Stimulated activated memory B cell treated with anti-CD40 and anti-IgM and Interleukin-4, amounts not matched to agents 10 μg/mL and 1 μg/mL and 100 μg/mL, for 72 hours (primary cell): ENCODE measurements around the gene CD300LD.
A peak's percentile ranks its signal among the peaks of the same experiment; 100 is the strongest.
"Not testable (repeated sequence)": the region's sequence is repeated elsewhere in the genome, so short reads cannot be mapped to it uniquely, and the experiment has no call there.

Experiments used
- ATAC-seq: fragments of 150-1000 bp; cut with Tn5 transposase; 2 replicates; pipeline ENCODE4 v1.10.0; 2021
- H3K27ac Mint-ChIP-seq: one replicate; pipeline ENCODE4 v1.8.0; 2022; ENCODE audit warnings: mild to moderate bottlenecking, mixed read lengths
- H3K27me3 Mint-ChIP-seq: one replicate; pipeline ENCODE4 v1.8.0; 2022; ENCODE audit warnings: mixed read lengths
- H3K36me3 Mint-ChIP-seq: one replicate; pipeline ENCODE4 v1.8.0; 2022; ENCODE audit warnings: mixed read lengths
- H3K4me1 Mint-ChIP-seq: one replicate; pipeline ENCODE4 v1.8.0; 2022; ENCODE audit warnings: mixed read lengths
- H3K4me3 Mint-ChIP-seq: one replicate; pipeline ENCODE4 v1.8.0; 2022; ENCODE audit warnings: mild to moderate bottlenecking, moderate library complexity, mixed read lengths
- H3K9me3 Mint-ChIP-seq: one replicate; pipeline ENCODE4 v1.8.0; 2022; ENCODE audit warnings: mixed read lengths

Gene CD300LD

DNA sequence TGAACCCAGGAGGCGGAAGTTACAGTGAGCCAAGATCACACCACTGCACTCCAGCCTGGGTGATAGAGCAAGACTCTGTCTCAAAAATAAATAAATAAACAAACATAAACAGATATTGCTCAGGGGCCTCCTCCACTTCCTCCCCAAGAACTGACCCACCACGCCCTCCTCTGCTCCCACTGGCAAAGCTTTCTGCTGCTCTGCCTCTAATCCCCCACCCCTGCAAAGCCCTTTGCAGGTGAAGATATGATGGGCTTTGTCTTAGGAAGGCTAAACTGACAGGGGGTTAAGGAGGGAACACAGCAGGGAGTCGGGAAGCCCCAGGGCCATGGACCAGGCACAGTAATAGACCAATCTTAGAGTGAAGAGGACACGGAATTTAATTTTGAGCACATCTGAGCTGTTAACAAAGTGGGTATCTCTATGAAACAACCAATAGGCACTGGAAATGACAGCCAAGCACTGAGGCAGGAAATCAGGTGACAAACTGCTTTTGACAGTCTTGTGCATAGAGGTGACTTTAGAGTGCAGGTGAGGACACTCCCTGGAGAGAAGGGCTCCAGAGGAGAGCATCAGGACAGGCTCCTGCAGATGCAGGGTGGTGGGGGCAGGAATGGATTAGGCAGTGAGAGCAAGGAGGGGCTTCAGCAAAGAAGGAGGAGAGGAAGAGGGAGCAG is 6.4 kb upstream of the CD300LD start:
- ATAC-seq, result no peak
- peaks cover 41% of the 10 kb centered on the region for H3K4me1 Mint-ChIP-seq

GRCh38 chr17:74597069-74597790 is 5.1 kb upstream of the CD300LD start:
- Mint-ChIP-seq H3K27ac (no peak overlapping the region), H3K27me3 (peaks cover 20% of the 10 kb centered on the region), H3K4me1 (peaks cover 40% of the 10 kb centered on the region), H3K9me3 (no peaks in the 10 kb centered on the region), H3K4me3 (no peak overlapping the region), H3K36me3 (no peaks in the 10 kb centered on the region)
- no peak for ATAC-seq

More for the DNA sequence above, 6.4 kb upstream of the CD300LD start:
- H3K9me3 Mint-ChIP-seq, result no peaks in the 10 kb centered on the region
- H3K36me3 Mint-ChIP-seq, result no peaks in the 10 kb centered on the region
- H3K4me3 Mint-ChIP-seq, result no peak overlapping the region
- H3K27me3 Mint-ChIP-seq, result peaks cover 20% of the 10 kb centered on the region
- H3K27ac Mint-ChIP-seq, result peak overlapping the region; percentile 38

- ATAC-seq, result no peak
- Mint-ChIP-seq H3K4me3 (no peak overlapping the region), H3K27me3 (peaks cover 11% of the 10 kb centered on the region), H3K9me3 (no peaks in the 10 kb centered on the region), H3K36me3 (no peaks in the 10 kb centered on the region), H3K4me1 (peaks cover 36% of the 10 kb centered on the region), H3K27ac (no peak overlapping the region)
These were observed 3.1 kb upstream of the CD300LD start for GRCh38 chr17:74595037-74595750.

- no peak overlapping the region for H3K27ac Mint-ChIP-seq
- peaks cover 16% of the 10 kb centered on the region for H3K4me1 Mint-ChIP-seq
- no peaks in the 10 kb centered on the region for H3K27me3 Mint-ChIP-seq
- no peak for ATAC-seq
- H3K9me3 Mint-ChIP-seq, result no peaks in the 10 kb centered on the region
- no peaks in the 10 kb centered on the region for H3K36me3 Mint-ChIP-seq
- H3K4me3 Mint-ChIP-seq, result no peak overlapping the region
These were observed 580 bp downstream of the CD300LD start for GRCh38 chr17:74591503-74591902.

GRCh38 chr17:74585711-74586110 is 6.4 kb downstream of the CD300LD start:
- Mint-ChIP-seq H3K27ac (no peak overlapping the region), H3K4me3 (no peak overlapping the region), H3K4me1 (no peaks in the 10 kb centered on the region), H3K9me3 (peaks cover 3% of the 10 kb centered on the region), H3K36me3 (no peaks in the 10 kb centered on the region), H3K27me3 (peaks cover 23% of the 10 kb centered on the region)
- no peak for ATAC-seq

GRCh38 chr17:74584292-74585060 is 7.6 kb downstream of the CD300LD start:
- Mint-ChIP-seq H3K27me3 (peaks cover 29% of the 10 kb centered on the region), H3K27ac (no peak overlapping the region), H3K4me1 (peaks cover 1% of the 10 kb centered on the region), H3K4me3 (no peak overlapping the region), H3K9me3 (peaks cover 3% of the 10 kb centered on the region), H3K36me3 (no peaks in the 10 kb centered on the region)
- ATAC-seq, result no peak

DNA sequence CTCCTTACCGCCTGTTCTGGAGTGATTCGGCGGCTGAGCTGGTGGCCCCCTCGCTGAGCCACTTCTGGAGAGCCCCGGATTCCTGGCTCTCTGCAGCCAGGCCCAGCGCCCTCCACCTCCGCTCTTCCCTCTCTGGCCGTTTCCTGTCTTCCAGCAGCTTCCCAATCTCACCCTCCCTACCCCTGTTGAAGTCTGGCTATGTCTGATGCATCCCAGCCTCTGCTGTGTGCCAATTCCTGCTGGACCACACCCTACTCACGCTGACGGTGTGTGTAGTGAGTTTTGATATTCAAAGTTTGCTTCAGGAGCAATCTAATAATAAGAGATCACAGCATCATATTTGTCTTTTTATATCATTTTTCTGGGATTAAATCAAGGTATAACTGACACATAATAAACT is 9.4 kb downstream of the CD300LD start:
- H3K27ac Mint-ChIP-seq, result no peak overlapping the region
- no peaks in the 10 kb centered on the region for H3K36me3 Mint-ChIP-seq
- peaks cover 41% of the 10 kb centered on the region for H3K27me3 Mint-ChIP-seq
- peaks cover 3% of the 10 kb centered on the region for H3K9me3 Mint-ChIP-seq
- no peak for ATAC-seq
- peaks cover 4% of the 10 kb centered on the region for H3K4me1 Mint-ChIP-seq
- H3K4me3 Mint-ChIP-seq, result no peak overlapping the region

DNA sequence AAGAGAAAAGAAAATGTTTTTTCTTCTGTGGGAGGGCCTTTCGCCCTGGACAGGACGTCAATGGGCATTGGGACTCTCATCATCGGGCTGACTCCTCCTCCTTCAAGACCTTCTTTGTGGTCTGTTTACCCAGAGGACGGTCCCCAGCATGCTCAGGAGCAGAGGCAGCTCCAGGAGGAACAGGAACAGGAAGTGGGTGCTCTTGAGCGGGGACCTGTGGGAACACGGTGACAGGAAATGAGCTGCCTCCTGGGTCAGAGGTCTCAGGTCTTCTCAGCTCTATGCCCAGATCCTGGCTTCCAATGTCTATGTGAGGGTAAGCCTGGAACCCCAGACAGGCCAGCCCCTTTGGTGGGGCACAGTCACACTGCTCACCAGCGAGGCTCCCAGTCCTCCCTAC is 12.2 kb downstream of the CD300LD start:
- Mint-ChIP-seq H3K4me3 (no peak overlapping the region), H3K4me1 (peaks cover 10% of the 10 kb centered on the region)

DNA sequence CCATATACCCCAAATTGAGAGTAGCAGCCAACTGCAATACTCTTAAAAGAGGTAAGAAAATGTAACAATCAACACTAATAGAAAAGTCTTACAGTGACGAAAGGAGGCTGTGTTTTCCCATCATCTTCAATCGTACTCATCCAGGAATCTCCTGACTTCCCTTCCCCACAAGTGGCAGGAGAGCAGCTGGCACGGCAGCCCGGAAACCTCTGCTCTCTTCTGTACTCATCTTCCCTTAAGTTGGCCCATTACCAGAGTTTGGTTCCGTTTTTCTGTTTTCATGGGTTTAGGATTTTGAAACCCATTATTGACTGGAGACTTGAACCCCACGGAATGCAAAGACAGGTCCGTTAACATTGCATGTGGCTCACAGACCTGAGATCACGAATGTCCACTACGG is 13.1 kb downstream of the CD300LD start:
- H3K4me1 Mint-ChIP-seq, result peaks cover 10% of the 10 kb centered on the region
- H3K27ac Mint-ChIP-seq, result no peak overlapping the region
- H3K9me3 Mint-ChIP-seq, result no peaks in the 10 kb centered on the region
- ATAC-seq, result no peak
- no peak overlapping the region for H3K4me3 Mint-ChIP-seq
- H3K27me3 Mint-ChIP-seq, result peaks cover 48% of the 10 kb centered on the region
- no peaks in the 10 kb centered on the region for H3K36me3 Mint-ChIP-seq

More for the DNA sequence above, 12.2 kb downstream of the CD300LD start:
- H3K36me3 Mint-ChIP-seq, result no peaks in the 10 kb centered on the region
- H3K27ac Mint-ChIP-seq, result no peak overlapping the region
- peaks cover 48% of the 10 kb centered on the region for H3K27me3 Mint-ChIP-seq
- peaks cover 3% of the 10 kb centered on the region for H3K9me3 Mint-ChIP-seq
- no peak for ATAC-seq

DNA sequence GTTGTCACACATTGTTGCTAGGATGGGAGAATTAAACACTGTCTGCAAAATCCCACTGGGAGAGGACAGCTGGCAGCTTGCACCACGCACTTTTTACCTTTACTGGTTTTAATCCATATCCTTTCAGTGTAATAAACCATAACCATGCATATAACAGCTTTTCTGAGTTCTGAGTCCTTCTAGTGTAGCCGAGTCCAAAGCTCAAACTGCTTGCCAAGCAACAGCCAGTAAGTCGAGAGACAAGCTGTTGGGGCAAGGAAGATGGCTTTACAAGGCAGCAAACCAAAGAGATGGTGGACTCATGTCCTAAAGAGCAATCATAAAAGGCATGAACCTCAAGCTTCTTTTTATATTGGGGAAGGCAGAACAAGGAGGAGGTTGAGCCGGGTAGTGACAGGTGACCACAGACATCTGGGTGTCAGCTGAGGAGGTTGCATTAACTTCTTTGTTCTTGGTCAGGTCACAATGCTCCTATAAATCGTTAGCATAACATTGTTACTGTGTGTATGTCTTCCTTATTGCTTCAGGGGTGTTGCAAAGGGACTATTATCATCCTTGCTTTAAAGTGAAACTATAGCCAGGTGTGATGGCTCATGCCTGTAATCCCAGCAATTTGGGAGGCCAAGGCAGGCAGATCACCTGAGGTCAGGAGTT is 17.5 kb downstream of the CD300LD start:
- no peaks in the 10 kb centered on the region for H3K9me3 Mint-ChIP-seq
- H3K27ac Mint-ChIP-seq, result no peak overlapping the region
- peaks cover 10% of the 10 kb centered on the region for H3K4me1 Mint-ChIP-seq
- no peaks in the 10 kb centered on the region for H3K36me3 Mint-ChIP-seq
- H3K27me3 Mint-ChIP-seq, result peaks cover 34% of the 10 kb centered on the region
- H3K4me3 Mint-ChIP-seq, result no peak overlapping the region
- ATAC-seq, result no peak

DNA sequence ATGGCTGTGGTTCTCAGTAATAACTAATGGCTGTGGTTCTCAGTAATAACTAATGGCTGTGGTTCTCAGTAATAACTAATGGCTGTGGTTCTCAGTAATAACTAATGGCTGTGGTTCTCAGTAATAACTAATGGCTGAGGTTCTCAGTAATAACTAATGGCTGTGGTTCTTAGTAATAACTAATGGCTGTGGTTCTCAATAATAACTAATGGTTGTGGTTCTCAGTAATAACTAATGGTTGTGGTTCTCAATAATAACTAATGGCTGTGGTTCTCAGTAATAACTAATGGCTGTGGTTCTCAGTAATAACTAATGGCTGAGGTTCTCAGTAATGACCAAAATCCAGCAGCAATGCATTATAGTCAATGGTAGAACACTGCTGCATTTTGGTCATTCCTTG is 18.4 kb downstream of the CD300LD start:
- not testable (repeated sequence) for H3K4me3 Mint-ChIP-seq, H3K36me3 Mint-ChIP-seq, H3K27ac Mint-ChIP-seq, ATAC-seq, H3K9me3 Mint-ChIP-seq
- peaks cover 35% of the 10 kb centered on the region for H3K27me3 Mint-ChIP-seq
- peaks cover 11% of the 10 kb centered on the region for H3K4me1 Mint-ChIP-seq

DNA sequence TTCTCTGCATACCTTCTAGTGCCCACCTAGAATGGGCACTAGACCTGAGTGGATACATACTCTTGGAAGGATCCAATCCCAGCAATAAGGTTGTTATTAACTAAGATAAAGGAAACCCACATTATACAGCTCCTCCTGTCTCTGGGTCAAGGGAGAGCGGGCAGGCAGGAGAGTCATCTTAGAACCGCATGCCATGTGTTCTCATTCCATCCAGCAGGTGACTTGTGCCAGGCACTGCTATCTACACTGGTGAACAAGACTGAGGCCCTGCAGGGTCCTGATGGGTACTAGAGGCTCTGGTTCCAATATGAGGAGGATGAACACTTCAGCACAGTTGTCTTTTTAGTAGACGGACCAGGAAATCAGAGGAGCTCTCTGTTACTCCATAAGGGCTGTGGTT is 18.9 kb downstream of the CD300LD start:
- H3K4me1 Mint-ChIP-seq, result peaks cover 15% of the 10 kb centered on the region
- H3K36me3 Mint-ChIP-seq, result no peaks in the 10 kb centered on the region
- H3K27me3 Mint-ChIP-seq, result peaks cover 39% of the 10 kb centered on the region
- H3K9me3 Mint-ChIP-seq, result no peaks in the 10 kb centered on the region
- no peak for ATAC-seq
- H3K27ac Mint-ChIP-seq, result no peak overlapping the region
- H3K4me3 Mint-ChIP-seq, result no peak overlapping the region

GRCh38 chr17:74571621-74572270 is 20.3 kb downstream of the CD300LD start:
- Mint-ChIP-seq H3K36me3 (no peaks in the 10 kb centered on the region), H3K27ac (no peak overlapping the region), H3K27me3 (peaks cover 38% of the 10 kb centered on the region), H3K9me3 (no peaks in the 10 kb centered on the region), H3K4me1 (peaks cover 25% of the 10 kb centered on the region), H3K4me3 (no peak overlapping the region)
- ATAC-seq, result no peak
